BE2C (cell line): ENCODE data around the gene RNF212B. TPM values are rescaled to one million over a fixed set of nuclear protein-coding genes. Genes with fewer than 3 reads are reported as not detected.
"Not testable (repeated sequence)": the region's sequence is repeated elsewhere in the genome, so short reads cannot be mapped to it uniquely, and the experiment has no call there.

ENCODE experiments used
- DNase-seq: peaks from one replicate; pipeline ENCODE4 v3.0.0-alpha.2; 2020
- H3K27me3 ChIP-seq: fragments of 250-450 bp; sonication (Bioruptor Pico); 2 replicates; pipeline ENCODE4 v1.5.1; 2020; ENCODE audit warnings: mild to moderate bottlenecking
- H3K36me3 ChIP-seq: fragments of 250-450 bp; sonication (Bioruptor Pico); 2 replicates; pipeline ENCODE4 v1.5.1; 2020; ENCODE audit warnings: mild to moderate bottlenecking
- H3K4me1 ChIP-seq: fragments of 250-450 bp; sonication (Bioruptor Pico); 2 replicates; pipeline ENCODE4 v1.5.1; 2020
- H3K4me3 ChIP-seq: 2 replicates; pipeline ENCODE4 v1.5.1; 2011; ENCODE audit warnings: low read depth, low read length
- H3K9me3 ChIP-seq: fragments of 250-450 bp; sonication (Bioruptor Pico); 2 replicates; pipeline ENCODE4 v1.5.1; 2020
- polyA plus RNA-seq: library from polyadenylated mRNA; unstranded; fragments of >200 nt; gene quantifications from one replicate; pipeline ENCODE4 v1.2.1, GENCODE V29; 2012; ENCODE audit warnings: low read depth, missing spikeins; ENCODE audit not compliant: insufficient read length, insufficient read depth
- TF ChIP-seq, protein P1 (sequence below): IDR thresholded peaks from 2 replicates; pipeline ENCODE4 v1.5.1; 2012; ENCODE audit warnings: mild to moderate bottlenecking, low read depth, low read length

The RNF212B gene, protein sequence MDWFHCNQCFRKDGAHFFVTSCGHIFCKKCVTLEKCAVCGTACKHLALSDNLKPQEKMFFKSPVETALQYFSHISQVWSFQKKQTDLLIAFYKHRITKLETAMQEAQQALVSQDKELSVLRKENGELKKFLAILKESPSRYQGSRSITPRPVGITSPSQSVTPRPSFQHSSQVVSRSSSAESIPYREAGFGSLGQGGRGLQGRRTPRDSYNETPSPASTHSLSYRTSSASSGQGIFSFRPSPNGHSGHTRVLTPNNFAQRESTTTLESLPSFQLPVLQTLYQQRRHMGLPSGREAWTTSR
- not detected for polyA plus RNA-seq

DNA sequence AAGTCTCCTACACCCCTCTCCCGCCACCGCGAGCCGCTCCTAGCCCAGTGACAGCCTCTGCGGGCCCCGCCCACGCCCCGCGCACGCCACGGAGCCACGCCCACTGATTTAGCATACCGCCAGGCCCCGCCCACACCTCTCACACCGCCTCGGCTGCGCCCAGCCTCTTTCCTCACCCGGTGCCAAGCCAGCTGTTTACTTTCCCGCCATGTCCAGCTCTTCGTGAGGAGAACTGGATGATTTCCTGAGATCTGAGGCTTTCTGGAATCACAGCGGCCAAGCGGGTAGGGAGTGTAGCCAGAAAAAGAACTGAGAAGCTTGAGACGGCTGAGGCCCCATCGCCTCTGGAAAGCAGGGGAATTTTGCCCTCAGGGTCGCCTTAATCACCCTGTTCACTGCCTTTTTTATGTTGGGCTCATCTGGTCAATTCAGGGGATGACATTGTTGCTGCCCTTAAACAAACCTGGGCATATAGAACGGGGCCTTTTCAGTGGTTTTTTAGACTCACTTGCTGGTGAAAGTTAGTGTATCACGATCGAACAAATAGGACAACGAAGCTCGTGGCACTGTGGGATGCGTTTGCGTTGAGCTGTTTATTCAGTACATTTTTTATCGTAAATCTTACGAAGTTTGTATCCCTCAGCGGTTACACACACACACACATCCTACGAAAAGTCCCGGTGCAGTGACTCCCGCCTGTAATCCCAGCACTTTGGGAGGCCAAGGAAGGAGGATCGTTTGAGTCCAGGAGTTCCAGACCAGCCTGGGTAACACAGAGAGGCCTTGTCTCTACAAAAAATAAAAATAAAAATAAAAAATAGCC is at the start of gene RNF212B:
RNF212B (plus strand) TSS at position 165 of the 823 bp plus-strand sequence. CDS start 2,410 bp downstream, outside the sequence.
- DNase-seq: peak; percentile 93
- Histone ChIP-seq H3K9me3 (no peaks in the 10 kb centered on the region), H3K4me3 (0 out of 2 replicates have a peak within 1 kb of the TSS, but pooled peaks have one; percentile 14), H3K27me3 (peaks cover 33% of the 10 kb centered on the region), H3K4me1 (no peaks in the 10 kb centered on the region), H3K36me3 (no peaks in the 10 kb centered on the region)
- TF ChIP-seq, protein P1, sequence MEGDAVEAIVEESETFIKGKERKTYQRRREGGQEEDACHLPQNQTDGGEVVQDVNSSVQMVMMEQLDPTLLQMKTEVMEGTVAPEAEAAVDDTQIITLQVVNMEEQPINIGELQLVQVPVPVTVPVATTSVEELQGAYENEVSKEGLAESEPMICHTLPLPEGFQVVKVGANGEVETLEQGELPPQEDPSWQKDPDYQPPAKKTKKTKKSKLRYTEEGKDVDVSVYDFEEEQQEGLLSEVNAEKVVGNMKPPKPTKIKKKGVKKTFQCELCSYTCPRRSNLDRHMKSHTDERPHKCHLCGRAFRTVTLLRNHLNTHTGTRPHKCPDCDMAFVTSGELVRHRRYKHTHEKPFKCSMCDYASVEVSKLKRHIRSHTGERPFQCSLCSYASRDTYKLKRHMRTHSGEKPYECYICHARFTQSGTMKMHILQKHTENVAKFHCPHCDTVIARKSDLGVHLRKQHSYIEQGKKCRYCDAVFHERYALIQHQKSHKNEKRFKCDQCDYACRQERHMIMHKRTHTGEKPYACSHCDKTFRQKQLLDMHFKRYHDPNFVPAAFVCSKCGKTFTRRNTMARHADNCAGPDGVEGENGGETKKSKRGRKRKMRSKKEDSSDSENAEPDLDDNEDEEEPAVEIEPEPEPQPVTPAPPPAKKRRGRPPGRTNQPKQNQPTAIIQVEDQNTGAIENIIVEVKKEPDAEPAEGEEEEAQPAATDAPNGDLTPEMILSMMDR: no peak

DNA sequence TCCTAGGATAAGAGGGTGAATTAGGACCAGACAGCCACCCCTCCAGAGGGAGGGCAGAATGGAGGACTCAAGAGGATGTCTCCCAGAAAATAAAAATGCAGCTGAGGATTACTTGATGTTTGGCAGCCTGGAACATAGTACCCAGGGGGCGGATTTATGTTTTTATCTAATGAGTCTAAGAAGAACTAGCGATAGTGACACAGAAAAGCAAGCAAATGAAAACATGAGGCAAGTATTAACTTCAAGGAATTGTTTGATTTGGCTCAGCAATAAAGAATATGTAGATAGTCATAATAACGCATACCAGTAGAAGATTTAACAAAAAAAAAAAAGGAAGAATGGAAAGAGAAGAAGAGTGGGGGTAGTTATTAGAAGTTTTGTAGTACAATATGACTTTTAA is 44.3 kb upstream of the RNF212B start:
- Histone ChIP-seq H3K27me3 (peaks cover 27% of the 10 kb centered on the region), H3K4me1 (no peaks in the 10 kb centered on the region), H3K36me3 (no peaks in the 10 kb centered on the region), H3K4me3 (no peak overlapping the region), H3K9me3 (no peaks in the 10 kb centered on the region)
- TF ChIP-seq, protein P1: no peak
- DNase-seq: no peak

DNA sequence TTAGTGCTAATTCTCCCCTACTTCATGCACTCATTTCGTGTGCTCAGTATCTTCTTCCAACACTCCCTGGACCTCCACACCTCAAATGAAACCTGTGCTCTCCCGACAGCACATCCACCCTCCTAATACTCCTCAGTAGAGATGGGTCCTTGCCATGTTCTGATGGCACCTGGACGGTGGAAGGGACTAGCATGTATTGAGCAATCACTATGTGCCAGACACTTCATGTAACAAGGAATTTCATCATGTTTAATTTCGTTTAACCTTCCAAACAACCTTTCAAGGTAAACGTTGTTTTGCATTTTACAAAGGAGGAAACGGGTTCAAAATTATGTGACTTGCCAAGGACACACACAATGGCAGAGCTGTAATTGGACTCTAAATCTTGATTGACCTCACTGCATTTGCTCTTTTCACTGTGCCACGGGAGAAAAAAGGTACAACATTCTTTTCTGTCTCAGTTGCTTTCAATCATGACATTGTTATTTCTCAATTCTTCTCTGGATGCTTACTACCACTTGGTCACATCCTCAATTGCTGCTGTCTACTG is 42.1 kb upstream of the RNF212B start:
- Histone ChIP-seq H3K27me3 (peaks cover 38% of the 10 kb centered on the region), H3K9me3 (no peaks in the 10 kb centered on the region), H3K4me3 (no peak overlapping the region), H3K4me1 (no peaks in the 10 kb centered on the region), H3K36me3 (no peaks in the 10 kb centered on the region)
- no peak for DNase-seq
- TF ChIP-seq, protein P1: no peak

DNA sequence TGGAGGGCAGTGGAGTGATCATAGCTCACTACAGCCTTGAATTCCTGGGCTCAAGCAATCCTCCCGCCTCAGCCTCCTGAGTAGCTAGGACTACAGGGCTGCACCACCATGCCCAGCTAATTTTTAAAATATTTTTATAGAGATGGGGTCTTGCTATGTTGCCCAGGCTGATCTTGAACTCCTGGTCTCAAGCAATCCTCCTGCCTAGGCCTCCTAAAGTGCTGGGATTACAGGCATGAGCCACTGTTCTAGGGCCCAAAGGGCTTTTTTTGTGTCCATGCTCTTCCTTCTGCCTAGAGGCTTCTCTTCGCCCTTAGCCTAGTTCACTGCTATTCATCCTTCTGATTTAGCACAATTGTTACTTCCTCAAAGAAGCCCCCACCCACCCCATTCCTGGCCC is 41.2 kb upstream of the RNF212B start:
- peaks cover 41% of the 10 kb centered on the region for H3K27me3 ChIP-seq
- not testable (repeated sequence) for DNase-seq, H3K9me3 ChIP-seq, H3K36me3 ChIP-seq, H3K4me3 ChIP-seq, H3K4me1 ChIP-seq

DNA sequence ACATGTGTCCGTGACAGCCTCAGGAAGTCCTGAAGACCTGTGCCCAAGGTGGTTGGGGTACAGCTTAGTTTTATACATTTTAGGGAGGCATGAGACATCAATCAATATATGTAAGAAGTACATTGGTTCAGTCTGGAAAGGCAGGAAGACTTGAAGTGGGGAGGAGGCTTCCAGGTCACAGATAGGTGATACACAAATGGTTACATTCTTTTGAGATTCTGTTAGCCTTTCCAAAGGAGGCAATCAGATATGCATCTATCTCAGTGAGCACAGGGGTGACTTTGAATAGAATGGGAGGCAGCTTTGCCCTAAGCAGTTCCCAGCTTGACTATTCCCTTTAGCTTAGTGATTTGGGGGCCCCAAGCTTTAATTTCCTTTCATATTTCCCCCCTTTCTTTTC is 38.6 kb upstream of the RNF212B start:
- H3K27me3 ChIP-seq: peaks cover 34% of the 10 kb centered on the region
- H3K4me3 ChIP-seq, DNase-seq, H3K36me3 ChIP-seq, H3K9me3 ChIP-seq, H3K4me1 ChIP-seq: not testable (repeated sequence)

DNA sequence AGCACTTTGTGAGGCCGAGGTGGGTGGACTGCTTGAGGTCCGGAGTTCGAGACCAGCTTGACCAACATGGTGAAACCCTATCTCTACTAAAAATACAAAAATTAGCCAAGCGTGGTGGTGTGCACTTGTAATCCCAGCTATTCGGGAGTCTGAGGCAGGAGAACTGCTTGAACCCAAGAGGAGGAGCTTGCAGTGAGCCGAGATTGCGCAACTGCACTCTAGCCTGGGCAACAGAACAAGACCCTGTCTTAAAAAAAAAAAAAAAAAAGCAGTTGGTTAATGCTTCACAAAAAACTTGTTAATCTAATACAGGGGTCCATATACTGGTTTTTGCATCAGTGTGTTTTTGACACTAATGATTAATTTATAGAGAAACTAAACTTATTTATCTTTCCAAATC is 35.7 kb upstream of the RNF212B start:
- Histone ChIP-seq H3K9me3 (no peaks in the 10 kb centered on the region), H3K4me1 (no peaks in the 10 kb centered on the region), H3K4me3 (no peak overlapping the region), H3K27me3 (peaks cover 41% of the 10 kb centered on the region), H3K36me3 (no peaks in the 10 kb centered on the region)
- TF ChIP-seq, protein P1: no peak
- DNase-seq: no peak
